HepG2 (cell line): Measurements from ENCODE around the gene SMURF1. TPM values are rescaled to one million over a fixed set of nuclear protein-coding genes. Genes with fewer than 3 reads are reported as not detected.

Experiments used
- CBFB ChIP-seq: sonication (generic); formaldehyde crosslinking; IDR thresholded peaks from 2 replicates; pipeline ENCODE4 v1.4.0; 2020; ENCODE audit warnings: missing genetic modification reagents
- ESRRA ChIP-seq: sonication (generic); formaldehyde crosslinking; IDR thresholded peaks from 2 replicates; pipeline ENCODE4 v1.5.1; 2020; ENCODE audit warnings: mild to moderate bottlenecking, low read depth, missing genetic modification reagents
- TEAD2 ChIP-seq: sonication (generic); formaldehyde crosslinking; IDR thresholded peaks from 2 replicates; pipeline ENCODE4 v1.9.0; 2021; ENCODE audit warnings: missing genetic modification reagents
- polyA plus RNA-seq, 8 experiments: library from polyadenylated mRNA; depleted of rRNA in 3 of 8; stranded (reverse) in 7 of 8; unstranded in 1 of 8; fragments of >200 nt; fragmentation: Illumina TruSeq in 4 of 8; extraction: Trizol in 4 of 8; gene quantifications; 2 replicates each; pipeline versions ENCODE4 v1.2.1 to v1.2.3, GENCODE V29; 2011 to 2016; ENCODE audit warnings: low read depth in 4 of 8, missing spikeins in 1 of 8, mixed read lengths in 1 of 8; ENCODE audit not compliant: insufficient read depth in 1 of 8
- total RNA-seq, 5 experiments: library from RNA; depleted of rRNA; stranded (reverse); fragments of >200 nt; fragmentation: Illumina TruSeq; extraction: Trizol; gene quantifications; 2 replicates each; pipeline ENCODE4 v1.2.3, GENCODE V29; 2016; ENCODE audit warnings: low read depth in 1 of 5
- TF ChIP-seq, protein P1 (sequence below): sonication (generic); formaldehyde crosslinking; IDR thresholded peaks from 2 replicates; pipeline ENCODE4 v1.4.0; 2020; ENCODE audit warnings: missing genetic modification reagents, borderline replicate concordance
- TF ChIP-seq, protein P2 (sequence below): IDR thresholded peaks from 2 replicates; pipeline ENCODE4 v1.6.1; 2016; ENCODE audit warnings: control low read depth
- TF ChIP-seq, protein P3 (sequence below): sonication (generic); formaldehyde crosslinking; IDR thresholded peaks from 2 replicates; pipeline ENCODE4 v1.9.0; 2021; ENCODE audit warnings: missing genetic modification reagents, mild to moderate bottlenecking, borderline replicate concordance

The SMURF1 gene
- total and polyA plus RNA-seq, 2 of the 13 experiments (the other 11 are each of a cell fraction or from before 2014, with no cell fraction given) = 8.3 to 11.1 TPM

DNA sequence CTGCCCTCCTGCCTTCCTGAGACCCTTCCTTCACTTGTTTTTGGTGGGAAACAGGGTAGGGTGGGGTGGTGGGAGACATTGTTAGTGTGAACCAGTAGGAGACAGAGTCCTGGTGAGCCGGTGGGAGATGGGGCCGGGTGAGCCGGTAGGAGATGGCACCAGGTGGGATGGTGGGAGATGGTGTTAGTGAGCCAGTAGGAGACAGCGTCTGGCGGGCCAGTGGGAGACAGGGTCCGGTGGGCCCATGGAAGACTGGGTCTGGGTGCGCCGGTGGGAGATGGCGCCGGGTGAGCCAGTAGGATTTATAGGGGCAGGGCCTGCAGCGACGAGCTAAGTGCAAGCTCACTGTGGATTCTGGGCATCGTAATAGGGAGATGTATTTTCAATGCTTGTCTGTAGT lies 148.8 kb downstream of the SMURF1 start (continued):
- TF ChIP-seq, protein P1, sequence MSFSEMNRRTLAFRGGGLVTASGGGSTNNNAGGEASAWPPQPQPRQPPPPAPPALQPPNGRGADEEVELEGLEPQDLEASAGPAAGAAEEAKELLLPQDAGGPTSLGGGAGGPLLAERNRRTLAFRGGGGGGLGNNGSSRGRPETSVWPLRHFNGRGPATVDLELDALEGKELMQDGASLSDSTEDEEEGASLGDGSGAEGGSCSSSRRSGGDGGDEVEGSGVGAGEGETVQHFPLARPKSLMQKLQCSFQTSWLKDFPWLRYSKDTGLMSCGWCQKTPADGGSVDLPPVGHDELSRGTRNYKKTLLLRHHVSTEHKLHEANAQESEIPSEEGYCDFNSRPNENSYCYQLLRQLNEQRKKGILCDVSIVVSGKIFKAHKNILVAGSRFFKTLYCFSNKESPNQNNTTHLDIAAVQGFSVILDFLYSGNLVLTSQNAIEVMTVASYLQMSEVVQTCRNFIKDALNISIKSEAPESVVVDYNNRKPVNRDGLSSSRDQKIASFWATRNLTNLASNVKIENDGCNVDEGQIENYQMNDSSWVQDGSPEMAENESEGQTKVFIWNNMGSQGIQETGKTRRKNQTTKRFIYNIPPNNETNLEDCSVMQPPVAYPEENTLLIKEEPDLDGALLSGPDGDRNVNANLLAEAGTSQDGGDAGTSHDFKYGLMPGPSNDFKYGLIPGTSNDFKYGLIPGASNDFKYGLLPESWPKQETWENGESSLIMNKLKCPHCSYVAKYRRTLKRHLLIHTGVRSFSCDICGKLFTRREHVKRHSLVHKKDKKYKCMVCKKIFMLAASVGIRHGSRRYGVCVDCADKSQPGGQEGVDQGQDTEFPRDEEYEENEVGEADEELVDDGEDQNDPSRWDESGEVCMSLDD (CRISPR knock-in tag) = no peak
- no peak for TF ChIP-seq CBFB
- no peak for TF ChIP-seq ESRRA
- no peak for TF ChIP-seq TEAD2
- TF ChIP-seq, protein P2, sequence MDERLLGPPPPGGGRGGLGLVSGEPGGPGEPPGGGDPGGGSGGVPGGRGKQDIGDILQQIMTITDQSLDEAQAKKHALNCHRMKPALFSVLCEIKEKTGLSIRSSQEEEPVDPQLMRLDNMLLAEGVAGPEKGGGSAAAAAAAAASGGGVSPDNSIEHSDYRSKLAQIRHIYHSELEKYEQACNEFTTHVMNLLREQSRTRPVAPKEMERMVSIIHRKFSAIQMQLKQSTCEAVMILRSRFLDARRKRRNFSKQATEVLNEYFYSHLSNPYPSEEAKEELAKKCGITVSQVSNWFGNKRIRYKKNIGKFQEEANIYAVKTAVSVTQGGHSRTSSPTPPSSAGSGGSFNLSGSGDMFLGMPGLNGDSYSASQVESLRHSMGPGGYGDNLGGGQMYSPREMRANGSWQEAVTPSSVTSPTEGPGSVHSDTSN (CRISPR knock-in tag) = no peak
- TF ChIP-seq, protein P3, sequence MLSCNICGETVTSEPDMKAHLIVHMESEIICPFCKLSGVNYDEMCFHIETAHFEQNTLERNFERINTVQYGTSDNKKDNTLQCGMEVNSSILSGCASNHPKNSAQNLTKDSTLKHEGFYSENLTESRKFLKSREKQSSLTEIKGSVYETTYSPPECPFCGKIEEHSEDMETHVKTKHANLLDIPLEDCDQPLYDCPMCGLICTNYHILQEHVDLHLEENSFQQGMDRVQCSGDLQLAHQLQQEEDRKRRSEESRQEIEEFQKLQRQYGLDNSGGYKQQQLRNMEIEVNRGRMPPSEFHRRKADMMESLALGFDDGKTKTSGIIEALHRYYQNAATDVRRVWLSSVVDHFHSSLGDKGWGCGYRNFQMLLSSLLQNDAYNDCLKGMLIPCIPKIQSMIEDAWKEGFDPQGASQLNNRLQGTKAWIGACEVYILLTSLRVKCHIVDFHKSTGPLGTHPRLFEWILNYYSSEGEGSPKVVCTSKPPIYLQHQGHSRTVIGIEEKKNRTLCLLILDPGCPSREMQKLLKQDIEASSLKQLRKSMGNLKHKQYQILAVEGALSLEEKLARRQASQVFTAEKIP (CRISPR knock-in tag) = no peak
